Measurements from ENCODE around the gene FOXN3. TPM values are rescaled to one million over a fixed set of nuclear protein-coding genes. Genes with fewer than 3 reads are reported as not detected.

Gene FOXN3
- total and polyA plus RNA-seq, 10 of the 15 experiments (the other 5 are each of a cell fraction or from before 2014, with no cell fraction given) = 4.5 to 68.9 (median 29.7) TPM

DNA sequence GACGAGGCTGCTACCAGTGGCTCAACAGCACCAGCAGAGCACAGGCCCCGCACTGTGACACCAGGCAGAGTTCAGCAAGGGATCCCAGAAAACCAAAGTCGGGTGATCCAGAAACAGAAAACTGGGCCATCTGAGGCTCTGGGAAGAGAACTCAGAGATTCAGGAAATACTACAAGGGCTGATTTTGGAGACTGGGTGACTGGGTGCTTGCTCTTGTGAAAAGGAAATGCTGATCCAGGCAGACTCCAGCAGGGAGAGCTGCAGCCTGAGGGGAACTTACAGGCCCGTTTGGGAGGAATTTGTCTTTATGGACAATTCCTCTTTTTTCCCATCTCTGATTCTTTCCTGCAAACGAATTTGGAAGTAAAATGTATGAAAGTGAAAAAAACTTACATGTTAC, 28.2 kb downstream of the FOXN3 start:
- in situ Hi-C loops (cut with MboI) = no loop called here
- POLR2A ChIA-PET = no interaction called here

More for the DNA sequence above, 28.2 kb downstream of the FOXN3 start:
- TF ChIP-seq CEBPZ (IDR thresholded peaks at IDR 0.05; ENCODE audit: low read depth, low read length) (no peak), SPI1 (IDR thresholded peaks at IDR 0.05; ENCODE audit: borderline replicate concordance, insufficient read depth, low read depth, low read length) (no peak)
- H3K36me3 ChIP-seq (ENCODE audit: control insufficient read depth in 2 of 2, insufficient read depth in 2 of 2, low read length in 1 of 2) = peaks cover 4 to 5% of the 10 kb centered on the region in 2 experiments; a peak in 3 of 4 replicates
- ChIA-PET CTCF (no interaction called here), SMC1A (ENCODE audit: uncharacterized antibody, unreplicated experiment) (interaction anchor here (2.0 kb wide), 1 partner anchor 36 kb away, joined by 4 read pairs; no protein-coding TSS in a partner anchor), RAD21 (ENCODE audit: unreplicated experiment) (interaction anchor here (1.5 kb wide), 1 partner anchor 27 kb away, joined by 3 read pairs; no protein-coding TSS in a partner anchor)
- H3K4me2 ChIP-seq (ENCODE audit: control insufficient read depth, insufficient read depth) = no peak overlapping the region
- peaks cover 70% of the 10 kb centered on the region for H3K79me2 ChIP-seq (ENCODE audit: control insufficient read depth, insufficient read depth, low read length)
- H3K9ac ChIP-seq (ENCODE audit: control insufficient read depth, insufficient read depth, low read length) = no peak overlapping the region
- BruUV-seq (replicated peaks) = no TSS peak
- 72% methylated on average over 5 of the region's 5 CpGs for WGBS (ENCODE audit: insufficient coverage, insufficient replicate concordance, low lambda C conversion rate, missing lambda C conversion rate)
- no peaks in the 10 kb centered on the region for H3K27me3 ChIP-seq (replicated peaks in 1 of 2; ENCODE audit: control insufficient read depth in 2 of 2, insufficient read depth in 2 of 2, low read length in 1 of 2)
- H3K4me3 ChIP-seq = no peak overlapping the region
- no peak for DNase-seq (ENCODE audit: low read depth, low spot score)
- H3K27ac ChIP-seq (ENCODE audit: control insufficient read depth, insufficient read depth) = no peak overlapping the region
- peaks cover 38% of the 10 kb centered on the region for H3K4me1 ChIP-seq (ENCODE audit: control insufficient read depth, insufficient read depth, low read length)
- intact Hi-C loops (cut with micrococcal nuclease; ENCODE audit: unreplicated experiment) = no loop called here
- H2AFZ ChIP-seq (ENCODE audit: control insufficient read depth, low read depth, low read length) = no peak overlapping the region
- no peak for FAIRE-seq
- no peaks in the 10 kb centered on the region for H4K20me1 ChIP-seq (ENCODE audit: control insufficient read depth, insufficient read depth)
- peaks cover 2% of the 10 kb centered on the region; the same call in 2 of the 3 replicates for H3K9me3 ChIP-seq (replicated peaks; ENCODE audit: control insufficient read depth, insufficient read depth, low read length)
- no peak for ATAC-seq
